ENCODE measurements around the gene CPPED1. TPM values are rescaled to one million over a fixed set of nuclear protein-coding genes. Genes with fewer than 3 reads are reported as not detected.
A peak's percentile ranks its signal among the peaks of the same experiment; 100 is the strongest.

CPPED1 gene
- total and polyA plus RNA-seq, 10 of the 15 experiments (the other 5 are each of a cell fraction or from before 2014, with no cell fraction given): 7.1 to 39.0 (median 16.0) TPM

GRCh38 chr16:12801511-12802042 is 2.1 kb downstream of the CPPED1 start (continued):
- TF ChIP-seq ATF3 (IDR thresholded peaks at IDR 0.05; ENCODE audit: borderline replicate concordance, extremely low read depth, low read depth, low read length) (no peak), TARDBP (IDR thresholded peaks at IDR 0.05; ENCODE audit: borderline replicate concordance) (no peak; the same call in 1 of the 2 replicates), RFX5 (IDR thresholded peaks at IDR 0.05; ENCODE audit: low read depth, low read length) (no peak)

GRCh38 chr16:12800817-12801216 is 2.9 kb downstream of the CPPED1 start:
- Histone ChIP-seq H3K27me3 (replicated peaks in 1 of 2; ENCODE audit: control insufficient read depth in 2 of 2, insufficient read depth in 2 of 2, low read length in 1 of 2) (no peaks in the 10 kb centered on the region), H3K79me2 (ENCODE audit: control insufficient read depth, insufficient read depth, low read length) (peaks cover 5% of the 10 kb centered on the region), H3K9ac (ENCODE audit: control insufficient read depth, insufficient read depth, low read length) (no peak overlapping the region), H3K27ac (ENCODE audit: control insufficient read depth, insufficient read depth) (no peak overlapping the region), H2AFZ (ENCODE audit: control insufficient read depth, low read depth, low read length) (no peak overlapping the region), H3K4me2 (ENCODE audit: control insufficient read depth, insufficient read depth) (peak overlapping the region; percentile 84; the same call in 1 of the 2 replicates), H3K4me1 (ENCODE audit: control insufficient read depth, insufficient read depth, low read length) (peaks cover 22% of the 10 kb centered on the region), H3K4me3 (no peak overlapping the region), H4K20me1 (ENCODE audit: control insufficient read depth, insufficient read depth) (no peaks in the 10 kb centered on the region), H3K36me3 (ENCODE audit: control insufficient read depth in 2 of 2, insufficient read depth in 2 of 2, low read length in 1 of 2) (no peaks in the 10 kb centered on the region; a peak in 1 of 4 replicates), H3K9me3 (replicated peaks; ENCODE audit: control insufficient read depth, insufficient read depth, low read length) (no peaks in the 10 kb centered on the region)
- in situ Hi-C loops (cut with MboI): loop anchor here (5.0 to 10.0 kb wide), 3 partner anchors 49 to 346 kb away; no protein-coding TSS in a partner anchor
- ATAC-seq (no peak), FAIRE-seq (no peak), DNase-seq (ENCODE audit: low read depth, low spot score) (no peak)
- BruUV-seq (replicated peaks): no TSS peak
- WGBS (ENCODE audit: insufficient coverage, insufficient replicate concordance, low lambda C conversion rate, missing lambda C conversion rate): 86% methylated on average over 6 of the region's 6 CpGs
- ChIA-PET CTCF (interaction anchor here (0.6 to 1.8 kb wide), 4 partner anchors 16 to 1714 kb away, joined by 3 to 6 read pairs (median 4); no protein-coding TSS in a partner anchor), POLR2A (interaction anchor here (0.6 kb wide), 3 partner anchors 11 to 49 kb away, joined by 3 to 5 read pairs (median 3); no protein-coding TSS in a partner anchor), RAD21 (ENCODE audit: unreplicated experiment) (interaction anchor here (0.6 to 3.0 kb wide), 5 partner anchors 51 to 260 kb away, joined by 3 to 11 read pairs (median 4); no protein-coding TSS in a partner anchor), SMC1A (ENCODE audit: uncharacterized antibody, unreplicated experiment) (interaction anchor here (0.6 to 7.0 kb wide), 5 partner anchors 48 to 262 kb away, joined by 3 to 41 read pairs (median 3); no protein-coding TSS in a partner anchor)
- intact Hi-C loops (cut with micrococcal nuclease; ENCODE audit: unreplicated experiment): loop anchor here (5.0 kb wide), 1 partner anchor 229 kb away; no protein-coding TSS in a partner anchor
- TF ChIP-seq SREBF2 (IDR thresholded peaks at IDR 0.05; ENCODE audit: low read length) (no peak), HDGF (IDR thresholded peaks at IDR 0.05) (no peak), TCF12 (IDR thresholded peaks at IDR 0.05; ENCODE audit: low read depth, low read length) (no peak), REST (IDR thresholded peaks at IDR 0.05; ENCODE audit: low read depth, low read length) (no peak), HCFC1 (IDR thresholded peaks at IDR 0.05; ENCODE audit: low read length) (no peak), SP1 (IDR thresholded peaks at IDR 0.05; ENCODE audit: low read depth, low read length) (no peak), SREBF1 (IDR thresholded peaks at IDR 0.05; ENCODE audit: low read length) (no peak), NFIC (IDR thresholded peaks at IDR 0.05; ENCODE audit: low read depth, low read length) (no peak), USF1 (IDR thresholded peaks at IDR 0.05; ENCODE audit: borderline replicate concordance, extremely low read length, insufficient read depth, low read depth, low read length) (no peak)
